Liver (tissue), 3 donors: ENCODE data around the gene TMEM223.

Source experiments
- EGR1 ChIP-seq, 2 donors: IDR thresholded peaks; 2 replicates each; pipeline ENCODE4 v1.6.1; 2016 to 2018; ENCODE audit warnings: antibody characterized with exemption in 2 of 2, low read depth in 2 of 2
- GABPA ChIP-seq, 2 donors: IDR thresholded peaks in 1 of 2; conservative IDR thresholded peaks in 1 of 2; 2 replicates each; pipeline ENCODE4 v1.6.1; 2016; ENCODE audit warnings: antibody characterized with exemption in 2 of 2, mild to moderate bottlenecking in 1 of 2, moderate library complexity in 1 of 2
- JUND ChIP-seq, 2 donors: IDR thresholded peaks; 2 replicates each; pipeline ENCODE4 v1.6.1; 2016; ENCODE audit warnings: antibody characterized with exemption in 2 of 2
- RAD21 ChIP-seq, 2 donors: IDR thresholded peaks; 2 replicates each; pipeline ENCODE4 v1.6.1; 2016; ENCODE audit warnings: antibody characterized with exemption in 2 of 2, mild to moderate bottlenecking in 2 of 2
- SP1 ChIP-seq: IDR thresholded peaks from 2 replicates; pipeline ENCODE4 v1.6.1; 2018; ENCODE audit warnings: antibody characterized with exemption, mild to moderate bottlenecking
- TAF1 ChIP-seq: conservative IDR thresholded peaks from 2 replicates; pipeline ENCODE4 v1.6.1; 2016; ENCODE audit warnings: antibody characterized with exemption, mild to moderate bottlenecking
- YY1 ChIP-seq: IDR thresholded peaks from 2 replicates; pipeline ENCODE4 v1.6.1; 2016; ENCODE audit warnings: antibody characterized with exemption, mild to moderate bottlenecking
- TF ChIP-seq, protein P1 (sequence below): fragments of 150-350 bp; IDR thresholded peaks from 2 replicates; pipeline ENCODE4 v1.5.1; 2017; ENCODE audit warnings: improper control_type of control experiment, low read depth, low read length; ENCODE audit not compliant: missing input control
- TF ChIP-seq, protein P2 (sequence below): IDR thresholded peaks from 2 replicates; pipeline ENCODE4 v1.6.1; 2016; ENCODE audit warnings: antibody characterized with exemption, mild to moderate bottlenecking
- TF ChIP-seq, protein P3 (sequence below): IDR thresholded peaks from 2 replicates; pipeline ENCODE4 v1.6.1; 2016; ENCODE audit warnings: antibody characterized with exemption
- TF ChIP-seq, protein P4 (sequence below): IDR thresholded peaks from 2 replicates; pipeline ENCODE4 v1.6.1; 2016; ENCODE audit warnings: antibody characterized with exemption
- TF ChIP-seq, protein P5 (sequence below): IDR thresholded peaks from 2 replicates; pipeline ENCODE4 v1.6.1; 2016; ENCODE audit warnings: antibody characterized with exemption
- donor health status: healthy.
- donor health status: healthy.

DNA sequence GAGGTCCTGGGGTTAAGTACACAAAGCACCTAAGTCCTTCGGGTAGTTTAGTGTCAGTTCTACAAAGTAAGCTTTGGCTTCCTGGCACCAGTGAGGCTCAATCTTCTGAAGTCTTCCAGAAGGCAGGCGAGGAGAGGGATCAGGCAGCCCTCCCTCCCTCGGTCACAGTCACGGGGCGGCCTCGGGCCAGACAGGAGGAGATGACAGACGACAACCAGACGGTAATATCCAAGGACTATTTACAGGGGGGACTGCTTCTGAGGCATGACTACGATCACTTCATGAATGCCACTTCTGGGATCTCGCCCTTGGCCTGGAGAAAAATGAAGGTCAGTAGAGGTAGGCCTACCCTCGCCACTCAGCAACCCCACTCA, 383 bp upstream of the TMEM223 start:
- TF ChIP-seq, protein P1, sequence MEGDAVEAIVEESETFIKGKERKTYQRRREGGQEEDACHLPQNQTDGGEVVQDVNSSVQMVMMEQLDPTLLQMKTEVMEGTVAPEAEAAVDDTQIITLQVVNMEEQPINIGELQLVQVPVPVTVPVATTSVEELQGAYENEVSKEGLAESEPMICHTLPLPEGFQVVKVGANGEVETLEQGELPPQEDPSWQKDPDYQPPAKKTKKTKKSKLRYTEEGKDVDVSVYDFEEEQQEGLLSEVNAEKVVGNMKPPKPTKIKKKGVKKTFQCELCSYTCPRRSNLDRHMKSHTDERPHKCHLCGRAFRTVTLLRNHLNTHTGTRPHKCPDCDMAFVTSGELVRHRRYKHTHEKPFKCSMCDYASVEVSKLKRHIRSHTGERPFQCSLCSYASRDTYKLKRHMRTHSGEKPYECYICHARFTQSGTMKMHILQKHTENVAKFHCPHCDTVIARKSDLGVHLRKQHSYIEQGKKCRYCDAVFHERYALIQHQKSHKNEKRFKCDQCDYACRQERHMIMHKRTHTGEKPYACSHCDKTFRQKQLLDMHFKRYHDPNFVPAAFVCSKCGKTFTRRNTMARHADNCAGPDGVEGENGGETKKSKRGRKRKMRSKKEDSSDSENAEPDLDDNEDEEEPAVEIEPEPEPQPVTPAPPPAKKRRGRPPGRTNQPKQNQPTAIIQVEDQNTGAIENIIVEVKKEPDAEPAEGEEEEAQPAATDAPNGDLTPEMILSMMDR = no peak
- no peak for TF ChIP-seq YY1
- TF ChIP-seq, protein P2, sequence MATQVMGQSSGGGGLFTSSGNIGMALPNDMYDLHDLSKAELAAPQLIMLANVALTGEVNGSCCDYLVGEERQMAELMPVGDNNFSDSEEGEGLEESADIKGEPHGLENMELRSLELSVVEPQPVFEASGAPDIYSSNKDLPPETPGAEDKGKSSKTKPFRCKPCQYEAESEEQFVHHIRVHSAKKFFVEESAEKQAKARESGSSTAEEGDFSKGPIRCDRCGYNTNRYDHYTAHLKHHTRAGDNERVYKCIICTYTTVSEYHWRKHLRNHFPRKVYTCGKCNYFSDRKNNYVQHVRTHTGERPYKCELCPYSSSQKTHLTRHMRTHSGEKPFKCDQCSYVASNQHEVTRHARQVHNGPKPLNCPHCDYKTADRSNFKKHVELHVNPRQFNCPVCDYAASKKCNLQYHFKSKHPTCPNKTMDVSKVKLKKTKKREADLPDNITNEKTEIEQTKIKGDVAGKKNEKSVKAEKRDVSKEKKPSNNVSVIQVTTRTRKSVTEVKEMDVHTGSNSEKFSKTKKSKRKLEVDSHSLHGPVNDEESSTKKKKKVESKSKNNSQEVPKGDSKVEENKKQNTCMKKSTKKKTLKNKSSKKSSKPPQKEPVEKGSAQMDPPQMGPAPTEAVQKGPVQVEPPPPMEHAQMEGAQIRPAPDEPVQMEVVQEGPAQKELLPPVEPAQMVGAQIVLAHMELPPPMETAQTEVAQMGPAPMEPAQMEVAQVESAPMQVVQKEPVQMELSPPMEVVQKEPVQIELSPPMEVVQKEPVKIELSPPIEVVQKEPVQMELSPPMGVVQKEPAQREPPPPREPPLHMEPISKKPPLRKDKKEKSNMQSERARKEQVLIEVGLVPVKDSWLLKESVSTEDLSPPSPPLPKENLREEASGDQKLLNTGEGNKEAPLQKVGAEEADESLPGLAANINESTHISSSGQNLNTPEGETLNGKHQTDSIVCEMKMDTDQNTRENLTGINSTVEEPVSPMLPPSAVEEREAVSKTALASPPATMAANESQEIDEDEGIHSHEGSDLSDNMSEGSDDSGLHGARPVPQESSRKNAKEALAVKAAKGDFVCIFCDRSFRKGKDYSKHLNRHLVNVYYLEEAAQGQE = no peak
- no peak for TF ChIP-seq RAD21 (IDR thresholded peaks at IDR 0.05)
- no peak for TF ChIP-seq SP1
- TF ChIP-seq, protein P3, sequence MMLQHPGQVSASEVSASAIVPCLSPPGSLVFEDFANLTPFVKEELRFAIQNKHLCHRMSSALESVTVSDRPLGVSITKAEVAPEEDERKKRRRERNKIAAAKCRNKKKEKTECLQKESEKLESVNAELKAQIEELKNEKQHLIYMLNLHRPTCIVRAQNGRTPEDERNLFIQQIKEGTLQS = no peak
- no peak for TF ChIP-seq EGR1 (IDR thresholded peaks at IDR 0.05; ENCODE audit: low read depth in 2 of 2)
- no peak for TF ChIP-seq TAF1
- TF ChIP-seq, protein P4, sequence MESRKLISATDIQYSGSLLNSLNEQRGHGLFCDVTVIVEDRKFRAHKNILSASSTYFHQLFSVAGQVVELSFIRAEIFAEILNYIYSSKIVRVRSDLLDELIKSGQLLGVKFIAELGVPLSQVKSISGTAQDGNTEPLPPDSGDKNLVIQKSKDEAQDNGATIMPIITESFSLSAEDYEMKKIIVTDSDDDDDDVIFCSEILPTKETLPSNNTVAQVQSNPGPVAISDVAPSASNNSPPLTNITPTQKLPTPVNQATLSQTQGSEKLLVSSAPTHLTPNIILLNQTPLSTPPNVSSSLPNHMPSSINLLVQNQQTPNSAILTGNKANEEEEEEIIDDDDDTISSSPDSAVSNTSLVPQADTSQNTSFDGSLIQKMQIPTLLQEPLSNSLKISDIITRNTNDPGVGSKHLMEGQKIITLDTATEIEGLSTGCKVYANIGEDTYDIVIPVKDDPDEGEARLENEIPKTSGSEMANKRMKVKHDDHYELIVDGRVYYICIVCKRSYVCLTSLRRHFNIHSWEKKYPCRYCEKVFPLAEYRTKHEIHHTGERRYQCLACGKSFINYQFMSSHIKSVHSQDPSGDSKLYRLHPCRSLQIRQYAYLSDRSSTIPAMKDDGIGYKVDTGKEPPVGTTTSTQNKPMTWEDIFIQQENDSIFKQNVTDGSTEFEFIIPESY = no peak
- TF ChIP-seq JUND (IDR thresholded peaks at IDR 0.05) = no peak
- TF ChIP-seq GABPA (IDR thresholded peaks at IDR 0.05 in 1 of 2, conservative IDR thresholded peaks at IDR 0.05 in 1 of 2) = no peak
- TF ChIP-seq, protein P5, sequence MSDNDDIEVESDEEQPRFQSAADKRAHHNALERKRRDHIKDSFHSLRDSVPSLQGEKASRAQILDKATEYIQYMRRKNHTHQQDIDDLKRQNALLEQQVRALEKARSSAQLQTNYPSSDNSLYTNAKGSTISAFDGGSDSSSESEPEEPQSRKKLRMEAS = no peak
